Urinary bladder (tissue), 4 donors: ENCODE data around the gene RHBG. TPM values are rescaled to one million over a fixed set of nuclear protein-coding genes. Genes with fewer than 3 reads are reported as not detected.

Experiments
- DNase-seq: peaks from one replicate; pipeline ENCODE4 v3.0.0-alpha.2; 2015; ENCODE audit errors: extremely low spot score
- H3K27ac ChIP-seq: one replicate; pipeline ENCODE4 v1.5.1; 2013; ENCODE audit warnings: low read depth, mild to moderate bottlenecking, moderate library complexity
- H3K36me3 ChIP-seq: one replicate; pipeline ENCODE4 v1.6.1; 2013; ENCODE audit warnings: mild to moderate bottlenecking, moderate library complexity; ENCODE audit not compliant: insufficient read depth
- H3K4me1 ChIP-seq: one replicate; pipeline ENCODE4 v1.6.1; 2013; ENCODE audit warnings: mild to moderate bottlenecking, moderate library complexity; ENCODE audit not compliant: insufficient read depth
- H3K4me3 ChIP-seq: one replicate; pipeline ENCODE4 v1.5.1; 2013; ENCODE audit warnings: low read depth, low read length
- WGBS: extraction: QIAGEN DNeasy Blood & Tissue Kit; methylation state at CpG from one replicate; pipeline ENCODE4 v1.1.7; 2013; 5-methylcytosine and 5-hydroxymethylcytosine counted together
- polyA plus RNA-seq: library from polyadenylated mRNA; stranded (reverse); fragments of 200-250 nt; gene quantifications from one replicate; pipeline ENCODE4 v1.2.3, GENCODE V29; 2013
- total RNA-seq: library from RNA; depleted of rRNA; stranded (reverse); fragments of >200 nt; gene quantifications from one replicate; pipeline ENCODE4 v1.2.3, GENCODE V29; 2014
- donor health status: healthy with polysubstance abuse.
- donor health status: healthy.

RHBG gene
- total and polyA plus RNA-seq, 2 donors = 0.86 TPM; not detected in 1

GRCh38 chr1:156412653-156413321 lies 43.8 kb downstream of the RHBG start:
- Histone ChIP-seq H3K36me3 (no peaks in the 10 kb centered on the region), H3K4me1 (no peaks in the 10 kb centered on the region), H3K4me3 (no peak overlapping the region), H3K27ac (no peak overlapping the region)
- 75% methylated on average over 10 of the region's 10 CpGs for WGBS
- no peak for DNase-seq

- 57% methylated on average over 10 of the region's 10 CpGs for WGBS
- Histone ChIP-seq H3K4me3 (no peak overlapping the region), H3K4me1 (no peaks in the 10 kb centered on the region), H3K27ac (no peak overlapping the region), H3K36me3 (no peaks in the 10 kb centered on the region)
- no peak for DNase-seq
These were observed 44.6 kb downstream of the RHBG start for GRCh38 chr1:156413391-156414246.

- no peak for DNase-seq
- no peak overlapping the region for H3K4me3 ChIP-seq
- no peaks in the 10 kb centered on the region for H3K4me1 ChIP-seq
- H3K27ac ChIP-seq = no peak overlapping the region
- no peaks in the 10 kb centered on the region for H3K36me3 ChIP-seq
- 14% methylated on average over 8 of the region's 8 CpGs for WGBS
These were observed 45.6 kb downstream of the RHBG start for GRCh38 chr1:156414461-156415064.

- H3K4me1 ChIP-seq = no peaks in the 10 kb centered on the region
- WGBS = 36% methylated on average over 1 of the region's 1 CpG
- no peaks in the 10 kb centered on the region for H3K36me3 ChIP-seq
- DNase-seq = no peak
- no peak overlapping the region for H3K27ac ChIP-seq
- H3K4me3 ChIP-seq = no peak overlapping the region
These were observed 48.0 kb downstream of the RHBG start for GRCh38 chr1:156416993-156417392.

- WGBS = 78% methylated on average over 6 of the region's 6 CpGs
- no peak overlapping the region for H3K4me3 ChIP-seq
- no peak overlapping the region for H3K27ac ChIP-seq
- no peak for DNase-seq
- H3K36me3 ChIP-seq = no peaks in the 10 kb centered on the region
- no peaks in the 10 kb centered on the region for H3K4me1 ChIP-seq
These were observed 48.5 kb downstream of the RHBG start for GRCh38 chr1:156417401-156418020.

GRCh38 chr1:156418416-156419070 lies 49.5 kb downstream of the RHBG start:
- WGBS = 86% methylated on average over 12 of the region's 12 CpGs
- Histone ChIP-seq H3K36me3 (no peaks in the 10 kb centered on the region), H3K27ac (no peak overlapping the region), H3K4me1 (no peaks in the 10 kb centered on the region), H3K4me3 (no peak overlapping the region)
- no peak for DNase-seq

- no peaks in the 10 kb centered on the region for H3K36me3 ChIP-seq
- H3K4me1 ChIP-seq = no peaks in the 10 kb centered on the region
- 24% methylated on average over 5 of the region's 5 CpGs for WGBS
- no peak for DNase-seq
- peak overlapping the region; percentile 20 for H3K4me3 ChIP-seq
- no peak overlapping the region for H3K27ac ChIP-seq
These were observed 50.8 kb downstream of the RHBG start for GRCh38 chr1:156419854-156420204.

- H3K4me1 ChIP-seq = no peaks in the 10 kb centered on the region
- WGBS = 4% methylated on average over 69 of the region's 69 CpGs
- no peak overlapping the region for H3K27ac ChIP-seq
- H3K4me3 ChIP-seq = peak overlapping the region; percentile 20
- H3K36me3 ChIP-seq = no peaks in the 10 kb centered on the region
- DNase-seq = no peak
These were observed 51.4 kb downstream of the RHBG start for GRCh38 chr1:156420205-156421061.

- Histone ChIP-seq H3K36me3 (no peaks in the 10 kb centered on the region), H3K4me3 (peak overlapping the region; percentile 20), H3K4me1 (no peaks in the 10 kb centered on the region), H3K27ac (no peak overlapping the region)
- 2% methylated on average over 69 of the region's 69 CpGs for WGBS
- peak; percentile 25 for DNase-seq
These were observed 52.3 kb downstream of the RHBG start for GRCh38 chr1:156421062-156421938.

GRCh38 chr1:156421939-156422601 lies 53.1 kb downstream of the RHBG start:
- Histone ChIP-seq H3K36me3 (no peaks in the 10 kb centered on the region), H3K4me1 (no peaks in the 10 kb centered on the region), H3K4me3 (peak overlapping the region; percentile 14), H3K27ac (no peak overlapping the region)
- DNase-seq = no peak
- WGBS = 17% methylated on average over 12 of the region's 12 CpGs

- no peak for DNase-seq
- 19% methylated on average over 15 of the region's 15 CpGs for WGBS
- Histone ChIP-seq H3K27ac (no peak overlapping the region), H3K36me3 (no peaks in the 10 kb centered on the region), H3K4me3 (no peak overlapping the region), H3K4me1 (no peaks in the 10 kb centered on the region)
These were observed 53.6 kb downstream of the RHBG start for GRCh38 chr1:156422602-156423091.
